ENCODE data around the gene SH3BP4.

- TF ChIP-seq POLR2AphosphoS5 (IDR thresholded peaks at IDR 0.05; ENCODE audit: insufficient read depth in 1 of 2, low read depth in 1 of 2) = no peak
- TF ChIP-seq POLR2A (IDR thresholded peaks at IDR 0.05) = no peak
- no peak for TF ChIP-seq CTCF (IDR thresholded peaks at IDR 0.05)
Measured at GRCh38 chr2:235052514-235053354, 100.9 kb downstream of the SH3BP4 start.

Measured in vagina (tissue), 2 donors.